ACHN (cell line): ENCODE results near the gene CFAP299.
"Not testable (repeated sequence)": the region's sequence is repeated elsewhere in the genome, so short reads cannot be mapped to it uniquely, and the experiment has no call there.

ENCODE experiments used
- DNase-seq: peaks from one replicate; pipeline ENCODE4 v3.0.0-alpha.2; 2015
- in situ Hi-C: cut with HindIII; loops from 2 replicates; pipeline ENCODE4 v1.10.0; 2017; ENCODE audit warnings: low sequenced_read_pairs, low pct_ligation_motif_present, low pct_unique_long_range_greater_than_20kb

CFAP299 gene

DNA sequence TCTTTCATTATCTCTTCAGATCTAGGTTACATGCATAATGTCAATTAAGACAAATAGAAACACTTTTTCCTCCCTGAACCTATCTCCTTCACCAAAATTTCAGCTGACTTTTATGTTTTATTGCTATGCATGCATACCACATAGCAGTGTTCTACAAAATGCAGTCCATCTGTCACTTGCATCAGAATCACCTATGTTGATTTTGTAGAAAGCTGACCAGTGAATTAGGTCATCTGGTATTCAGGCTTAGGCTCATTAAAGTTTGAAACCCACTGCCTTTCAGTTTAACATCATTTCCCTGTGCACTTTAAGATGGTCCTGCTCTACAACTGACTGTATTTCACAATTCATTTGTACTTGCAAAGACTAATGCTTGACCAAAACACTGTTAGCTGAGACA lies 277.9 kb downstream of the CFAP299 start:
- in situ Hi-C loops: no loop called here
- DNase-seq: no peak

DNA sequence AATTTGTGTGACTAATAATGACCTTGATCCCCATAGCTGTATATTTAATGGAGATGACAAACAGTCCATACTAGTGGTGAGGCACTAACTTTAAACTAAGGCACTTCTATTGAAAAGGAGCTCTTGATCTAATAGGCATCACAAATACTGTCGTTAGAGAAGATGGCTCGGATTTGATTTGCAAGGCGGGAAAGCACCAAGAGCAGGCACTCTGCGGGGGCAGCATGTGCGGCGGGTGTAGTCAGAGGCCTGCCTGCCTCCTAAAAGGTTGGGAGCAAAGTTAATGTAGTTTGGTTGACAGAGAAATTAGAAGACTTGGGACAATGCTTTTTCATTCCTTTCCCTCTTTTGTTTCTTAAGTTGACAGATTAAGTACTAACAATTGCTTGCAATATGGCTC lies 278.8 kb downstream of the CFAP299 start:
- DNase-seq: no peak
- in situ Hi-C loops: no loop called here

DNA sequence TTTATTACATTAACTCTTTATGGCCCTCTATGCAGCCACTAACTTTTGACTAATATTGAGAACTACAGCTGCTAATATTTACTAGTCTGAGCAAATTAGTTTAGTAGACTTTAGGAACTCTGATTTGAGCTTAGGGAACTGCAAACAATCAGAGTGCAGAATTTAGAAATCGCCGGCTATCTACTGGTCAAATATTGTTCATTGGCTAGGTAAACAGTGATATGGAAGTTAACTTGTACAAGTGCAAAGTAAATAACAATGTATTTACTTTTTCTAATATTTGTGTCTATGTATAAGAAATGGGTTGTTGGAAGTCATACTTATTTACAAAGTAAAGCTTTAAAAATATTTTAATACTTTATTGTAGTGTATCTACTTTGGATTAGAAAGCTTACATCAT lies 279.6 kb downstream of the CFAP299 start:
- DNase-seq: no peak
- in situ Hi-C loops: no loop called here

DNA sequence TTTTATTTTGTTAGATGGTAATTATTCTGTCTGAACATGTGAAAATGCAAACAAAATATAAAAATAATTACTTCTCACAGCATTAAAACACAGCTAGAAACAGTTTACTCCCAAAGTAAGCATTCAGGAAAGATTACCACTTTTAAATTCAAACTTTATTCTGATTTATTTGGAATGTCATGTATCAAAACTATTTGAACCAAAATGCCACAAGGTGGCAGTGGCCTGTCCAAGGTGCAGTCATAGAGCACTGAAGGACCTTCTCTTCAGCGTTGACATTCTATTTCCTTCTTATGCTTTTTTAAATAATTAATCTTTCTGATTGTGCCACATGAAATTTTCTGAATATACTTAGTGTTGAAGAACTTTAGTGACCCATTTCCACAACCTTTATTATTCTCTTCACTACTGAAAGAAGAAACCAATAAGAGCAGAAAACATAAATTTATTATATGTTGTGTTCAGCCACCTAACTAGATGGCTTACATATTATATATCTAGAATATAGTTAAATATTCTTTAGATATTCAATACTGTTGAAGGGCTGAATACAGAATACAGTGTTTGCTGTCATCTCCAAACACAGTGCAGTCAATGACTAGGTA lies 283.6 kb downstream of the CFAP299 start:
- peak; percentile 23 for DNase-seq
- in situ Hi-C loops: no loop called here

DNA sequence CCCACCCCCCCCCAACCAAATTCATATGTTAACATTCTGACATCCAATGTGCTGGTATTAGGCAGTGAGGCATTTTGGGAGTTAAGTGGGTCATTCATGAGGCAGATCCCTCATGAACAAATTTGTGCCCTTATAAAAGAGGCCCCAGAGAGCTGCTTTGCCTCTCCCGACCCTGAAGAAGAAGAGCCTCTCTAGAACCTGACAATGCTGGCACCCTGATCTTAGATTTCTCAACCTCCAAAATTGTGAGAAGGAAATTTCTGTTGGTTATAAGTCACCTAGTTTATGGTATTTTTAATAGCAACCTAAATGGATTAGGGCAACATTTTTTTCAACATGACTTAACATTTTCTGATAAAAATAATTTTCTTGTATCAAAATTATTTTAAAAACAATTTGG lies 296.3 kb downstream of the CFAP299 start:
- DNase-seq: no peak
- in situ Hi-C loops: no loop called here

DNA sequence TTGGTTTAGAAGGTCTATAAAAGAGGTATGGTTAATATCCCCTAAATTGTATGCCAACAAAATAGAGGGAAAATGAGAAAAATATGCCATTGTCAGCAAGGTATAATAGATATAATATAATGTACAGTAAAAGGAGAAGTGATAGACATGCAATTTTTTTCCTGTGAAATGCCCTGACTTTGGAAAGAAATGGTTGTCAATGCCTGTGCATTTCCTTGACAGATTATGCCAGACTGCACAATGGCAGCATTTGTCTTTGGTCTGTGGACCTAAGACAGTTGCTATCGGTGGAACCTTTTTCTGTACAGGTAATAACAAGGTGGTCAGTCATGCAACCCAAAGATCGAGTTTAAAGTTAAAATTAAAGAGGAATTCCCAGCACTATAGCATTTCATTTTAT lies 301.7 kb downstream of the CFAP299 start:
- DNase-seq: no peak
- in situ Hi-C loops: no loop called here

DNA sequence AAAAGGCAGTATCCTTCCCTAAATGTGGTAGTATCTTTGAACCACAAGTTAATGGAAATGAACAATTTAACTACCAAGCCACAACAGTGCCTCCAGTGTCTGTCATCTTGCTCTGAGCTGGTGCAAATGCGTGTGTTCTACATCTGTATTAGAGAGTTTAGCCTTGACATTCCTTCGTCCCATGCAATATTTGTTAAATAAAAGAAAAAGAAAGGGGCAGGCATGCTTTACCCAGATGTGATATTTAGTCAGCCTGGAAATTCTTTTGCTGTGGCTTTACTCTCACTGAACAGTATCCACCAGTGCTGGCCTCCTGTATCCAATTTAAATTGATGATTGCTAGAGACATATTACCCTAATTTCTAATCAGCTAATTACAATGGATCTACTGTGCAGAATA lies 310.5 kb downstream of the CFAP299 start:
- no peak for DNase-seq
- in situ Hi-C loops: no loop called here

DNA sequence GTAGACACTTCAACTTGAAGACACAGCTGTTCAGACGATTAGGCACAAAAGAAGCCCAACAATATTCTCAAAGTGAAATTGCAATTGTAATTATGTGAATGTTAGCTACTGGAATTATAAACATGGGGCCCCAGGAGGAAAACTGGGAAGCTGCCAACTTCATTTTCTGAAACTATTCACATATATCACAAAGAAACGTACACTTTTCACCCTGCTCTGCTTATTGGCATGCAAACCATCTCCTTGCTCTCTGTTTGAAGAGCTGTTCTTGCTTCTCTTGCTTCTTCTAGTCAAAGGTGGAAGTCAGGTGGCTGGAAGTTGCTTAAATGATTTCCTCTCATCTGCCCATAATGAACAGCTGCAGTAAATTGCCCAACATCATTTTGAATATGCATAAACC lies 320.1 kb downstream of the CFAP299 start:
- DNase-seq: no peak
- in situ Hi-C loops: no loop called here

DNA sequence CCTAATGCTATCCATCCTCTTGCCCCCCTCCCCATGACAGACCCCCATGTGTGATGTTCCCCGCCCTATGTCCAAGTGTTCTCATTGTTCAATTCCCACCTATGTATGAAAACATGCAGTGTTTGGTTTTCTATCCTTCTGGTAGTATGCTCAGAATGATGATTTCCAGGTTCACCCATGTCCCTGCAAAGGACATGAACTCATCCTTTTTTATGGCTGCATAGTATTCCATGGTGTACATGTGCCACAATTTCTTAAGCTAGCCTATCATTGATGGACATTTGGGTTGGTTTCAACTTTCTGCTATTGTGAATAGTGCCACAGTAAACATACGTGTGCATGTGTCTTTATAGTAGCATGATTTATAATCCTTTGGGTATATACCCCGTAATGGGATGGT lies 334.6 kb downstream of the CFAP299 start:
- in situ Hi-C loops, DNase-seq: not testable (repeated sequence)

DNA sequence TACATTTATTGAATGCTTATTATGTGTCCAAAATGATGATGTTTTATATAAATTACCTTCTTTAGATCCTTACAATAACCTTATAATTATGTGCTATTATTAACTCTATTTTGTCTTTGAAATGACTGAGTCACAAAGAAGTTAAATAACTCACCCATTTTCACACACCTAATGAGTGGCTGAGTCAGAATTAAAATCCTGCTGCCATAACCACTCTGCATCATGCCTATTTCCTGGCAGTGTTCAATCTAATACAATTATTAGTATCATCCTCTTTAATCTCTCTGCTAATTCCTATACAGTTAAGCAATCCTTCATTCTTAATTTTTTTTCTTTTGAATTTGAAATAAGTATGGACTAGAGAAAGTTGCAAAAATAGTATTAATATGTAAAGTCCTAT lies 342.9 kb downstream of the CFAP299 start:
- no peak for DNase-seq
- in situ Hi-C loops: no loop called here

DNA sequence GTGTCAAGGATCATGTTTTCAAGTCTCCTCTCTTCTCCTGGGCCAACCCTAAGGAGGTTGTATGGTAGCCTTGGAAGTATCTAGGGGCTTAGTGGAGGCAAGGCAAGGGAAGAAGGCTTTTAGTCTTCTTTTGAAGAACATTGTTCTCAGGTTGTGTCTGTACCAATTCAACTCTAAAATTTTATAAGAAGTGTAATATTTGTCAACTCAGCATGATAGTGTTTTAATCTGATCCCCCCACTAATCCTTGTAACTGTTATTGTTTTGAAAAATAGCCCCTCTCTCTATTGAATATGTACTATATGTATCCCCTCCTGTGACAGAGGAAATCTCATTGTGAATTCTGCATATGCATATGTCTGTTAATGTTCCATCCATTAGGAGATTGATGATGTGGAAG lies 345.4 kb downstream of the CFAP299 start:
- in situ Hi-C loops: no loop called here
- no peak for DNase-seq

DNA sequence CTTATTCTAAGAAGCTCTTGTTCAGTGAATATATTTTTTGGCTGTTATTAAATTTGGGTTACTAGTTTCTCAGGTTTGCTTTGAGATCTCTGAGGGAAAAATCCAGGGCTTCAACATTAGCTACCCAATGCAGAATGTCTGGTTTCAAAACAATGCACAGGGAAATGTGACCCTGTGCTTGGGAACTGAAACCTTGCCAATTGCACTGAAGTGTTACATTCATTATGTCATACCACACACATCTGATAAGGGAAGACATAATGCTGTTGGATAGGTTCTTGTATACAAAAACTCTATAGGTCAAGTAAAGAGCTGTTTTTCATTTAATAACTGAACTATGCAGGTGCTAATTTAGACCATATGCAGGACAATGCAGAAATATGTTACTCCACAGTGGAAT lies 349.7 kb downstream of the CFAP299 start:
- DNase-seq: no peak
- in situ Hi-C loops: no loop called here

DNA sequence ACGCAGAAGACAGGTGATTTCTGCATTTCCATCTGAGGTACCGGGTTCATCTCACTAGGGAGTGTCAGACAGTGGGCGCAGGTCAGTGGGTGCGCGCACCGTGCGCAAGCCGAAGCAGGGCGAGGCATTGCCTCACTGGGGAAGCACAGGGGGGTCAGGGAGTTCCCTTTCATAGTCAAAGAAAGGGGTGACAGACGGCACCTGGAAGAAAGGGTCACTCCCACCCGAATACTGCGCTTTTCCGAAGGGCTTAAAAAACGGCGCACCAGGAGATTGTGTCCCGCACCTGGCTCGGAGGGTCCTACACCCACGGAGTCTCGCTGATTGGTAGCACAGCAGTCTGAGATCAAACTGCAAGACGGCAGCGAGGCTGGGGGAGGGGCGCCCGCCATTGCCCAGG lies 352.2 kb downstream of the CFAP299 start:
- in situ Hi-C loops, DNase-seq: not testable (repeated sequence)

DNA sequence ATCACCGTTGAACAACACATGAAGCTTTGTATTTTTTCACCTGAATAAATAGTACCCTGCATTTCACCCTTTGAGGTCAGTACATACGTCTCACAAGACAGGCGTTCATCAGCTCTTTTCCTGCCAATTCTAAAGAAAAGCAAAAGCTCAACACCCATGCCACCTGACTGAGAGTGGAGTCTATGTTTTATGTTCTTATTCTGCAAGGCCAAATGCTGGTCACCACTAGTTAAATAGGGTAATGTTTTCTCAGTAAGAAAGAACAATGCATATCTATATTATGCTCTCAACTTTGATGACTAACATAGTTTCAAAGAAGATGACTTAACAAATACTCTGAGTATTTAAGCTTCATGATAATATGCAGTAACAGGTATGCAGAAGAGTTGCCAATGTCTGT lies 358.6 kb downstream of the CFAP299 start:
- in situ Hi-C loops: no loop called here
- no peak for DNase-seq

DNA sequence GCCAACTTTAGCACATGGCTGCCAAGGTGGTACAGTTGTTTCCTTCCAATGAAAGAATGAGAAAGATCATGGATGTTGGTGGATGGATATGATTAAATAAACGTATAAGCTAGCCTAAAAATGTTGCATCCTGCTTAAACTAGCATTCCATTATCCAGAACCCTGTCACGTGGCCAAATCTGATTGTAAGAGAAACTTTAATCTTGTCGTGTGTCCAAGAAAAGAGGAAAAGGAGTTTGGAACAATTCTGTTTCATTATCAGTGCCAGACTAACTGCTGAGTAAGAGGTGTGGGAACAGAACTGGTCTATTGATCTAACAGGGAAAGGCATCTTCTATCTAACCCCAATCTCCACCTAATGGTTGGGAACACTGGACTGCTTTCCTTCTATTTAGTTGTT lies 369.8 kb downstream of the CFAP299 start:
- in situ Hi-C loops: no loop called here
- DNase-seq: no peak

DNA sequence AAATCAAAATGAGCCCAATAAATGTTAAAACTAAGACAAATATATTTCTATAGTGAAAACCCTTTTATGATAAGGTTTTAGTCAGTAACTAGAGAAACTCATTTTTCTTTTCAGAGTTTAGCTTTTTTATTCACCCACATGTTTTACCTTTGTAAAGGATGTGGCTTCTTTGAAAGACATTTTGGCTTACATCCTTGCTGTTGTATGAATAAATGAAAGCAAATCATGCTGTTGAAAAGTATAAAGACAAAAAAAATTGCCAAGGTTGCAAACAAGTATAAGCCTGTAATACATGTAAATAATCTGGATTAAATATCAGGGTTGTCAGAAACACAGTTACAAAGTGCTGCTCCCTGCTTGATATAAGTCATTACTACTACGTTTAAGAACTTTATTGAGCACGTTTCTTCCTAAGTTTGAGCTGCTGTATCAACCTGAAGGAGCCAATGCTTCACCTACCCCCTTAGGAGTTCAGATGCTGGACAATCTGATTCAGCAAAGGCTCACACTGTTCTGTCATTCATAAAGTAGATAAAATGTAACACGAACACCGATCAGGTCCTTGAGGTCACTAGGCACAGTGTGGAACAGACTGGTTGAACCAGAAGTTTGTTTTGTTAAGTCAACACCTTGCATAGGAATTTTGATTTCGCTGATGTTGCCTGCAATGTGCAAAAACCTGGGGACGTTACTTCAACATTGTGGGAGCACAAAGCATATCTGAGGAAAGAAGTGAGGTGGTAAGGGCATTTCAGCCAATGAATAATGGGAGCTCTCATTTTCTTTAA lies 373.7 kb downstream of the CFAP299 start:
- in situ Hi-C loops: no loop called here
- no peak for DNase-seq

DNA sequence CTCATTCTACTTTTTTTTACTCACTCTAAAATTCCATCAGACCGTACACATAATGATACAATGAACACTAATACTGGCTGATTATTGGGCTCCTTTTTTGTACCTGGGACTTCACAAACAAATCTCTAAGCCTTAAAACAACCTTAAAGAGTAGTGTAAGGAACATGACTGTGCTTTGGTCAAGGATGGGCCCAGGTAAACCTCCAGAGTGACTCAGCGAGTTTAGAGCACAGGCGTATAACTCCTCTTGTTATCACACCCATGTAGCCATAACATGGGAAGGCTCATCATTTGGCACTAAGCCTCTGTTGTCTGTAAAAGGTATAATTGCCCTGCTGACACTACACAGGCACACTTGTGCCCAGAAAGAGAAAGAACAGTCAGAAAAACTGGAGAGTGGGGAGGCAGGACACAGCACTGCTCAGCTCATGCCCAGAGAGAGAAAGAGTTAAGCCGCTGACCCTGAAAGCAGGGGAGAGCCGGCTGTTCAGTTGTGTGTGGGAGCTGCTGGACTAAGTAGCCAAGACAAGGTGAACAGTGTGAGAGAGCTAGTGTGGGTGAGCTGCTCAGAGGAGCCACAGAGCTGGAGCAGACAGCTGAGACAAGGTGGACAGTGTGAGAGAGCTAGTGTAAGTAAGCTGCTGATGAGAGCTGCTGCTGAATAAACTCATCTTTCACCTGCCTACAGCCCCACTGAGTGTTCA lies 375.4 kb downstream of the CFAP299 start:
- DNase-seq: no peak
- in situ Hi-C loops: no loop called here

DNA sequence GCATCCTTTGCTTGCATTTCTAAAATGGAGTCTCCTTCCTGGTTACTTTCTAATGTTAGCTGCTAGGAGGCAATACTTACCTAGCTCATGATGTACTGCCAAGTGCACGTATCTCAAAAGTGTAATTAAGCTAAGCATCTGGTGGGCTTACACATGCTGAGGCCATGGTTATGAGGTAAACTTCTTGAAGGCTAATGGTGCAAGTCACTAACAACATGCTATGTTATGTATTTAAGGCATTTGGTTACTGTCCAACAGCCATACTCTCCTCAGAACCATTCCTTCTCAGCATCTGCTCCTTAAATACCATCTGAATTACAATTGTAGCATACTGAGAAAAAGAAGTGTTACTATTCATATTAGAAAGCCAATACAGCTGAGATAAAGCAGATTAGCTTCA lies 376.4 kb downstream of the CFAP299 start:
- in situ Hi-C loops: no loop called here
- DNase-seq: no peak

DNA sequence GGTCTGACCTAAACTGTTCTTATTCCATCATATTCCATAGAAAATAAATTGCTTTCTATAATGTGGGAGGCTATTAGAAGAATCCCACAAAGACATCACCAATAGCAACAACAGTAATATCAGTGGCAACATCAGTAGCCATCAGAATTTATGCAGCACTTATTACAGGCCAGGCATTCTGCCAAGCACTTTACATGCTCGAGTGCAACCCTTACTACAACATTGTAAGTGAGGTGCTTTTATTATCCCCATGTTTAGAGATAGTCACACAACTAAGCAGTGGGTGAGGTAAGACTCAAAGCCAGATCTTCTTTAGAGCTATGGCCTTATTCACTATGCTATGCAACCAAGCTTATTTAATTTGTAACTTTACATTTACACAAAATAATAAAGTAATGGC lies 377.9 kb downstream of the CFAP299 start:
- no peak for DNase-seq
- in situ Hi-C loops: no loop called here

DNA sequence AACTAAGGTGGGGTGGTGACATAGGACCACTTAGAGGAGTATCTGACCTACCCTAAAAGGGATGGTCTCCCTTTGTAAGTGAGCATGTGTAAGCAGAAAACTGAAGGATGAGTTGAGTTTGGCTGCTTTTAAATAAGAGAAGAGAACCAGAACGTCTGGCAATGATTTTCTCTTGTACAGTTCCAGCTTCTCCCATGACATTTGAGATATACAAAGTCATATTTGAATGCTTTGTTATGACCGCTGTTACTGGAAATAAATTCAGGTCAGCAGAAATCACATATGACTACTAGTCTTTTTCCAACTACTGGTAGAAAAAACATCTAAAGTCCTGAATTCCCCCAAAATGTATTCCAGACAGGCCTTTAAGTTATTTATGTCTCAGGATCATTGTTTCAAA lies 381.7 kb downstream of the CFAP299 start:
- in situ Hi-C loops: no loop called here
- DNase-seq: no peak
